ENCODE data around the gene NPAS2. TPM values are rescaled to one million over a fixed set of nuclear protein-coding genes. Genes with fewer than 3 reads are reported as not detected.

NPAS2 gene
- total RNA-seq, 1 experiment from 2014 or later, result not detected

GRCh38 chr2:101041413-101041812 lies 221.5 kb downstream of the NPAS2 start:
- DNase-seq (ENCODE audit: low spot score), result no peak
- in situ Hi-C loops (cut with HindIII; ENCODE audit: low sequenced_read_pairs), result loop anchor here (25.0 kb wide), 1 partner anchor 171 kb away; no protein-coding TSS in a partner anchor

- peak; percentile 29 for DNase-seq (ENCODE audit: low spot score)
- in situ Hi-C loops (cut with HindIII; ENCODE audit: low sequenced_read_pairs), result loop anchor here (25.0 kb wide), 1 partner anchor 167 kb away; no protein-coding TSS in a partner anchor
Observed at GRCh38 chr2:101045330-101045729, 225.4 kb downstream of the NPAS2 start.

Other genes starting within 250 kb of the NPAS2 start
- gene RPL31, start 182.2 kb downstream of the NPAS2 start, total RNA-seq (2014; rRNA removed; shearing (Covaris generic)), result 2,056 and 2,130 TPM in 2 replicates

Measured in G401 (cell line).